Spinal cord (tissue), 10 donors: Measurements from ENCODE around the gene DOCK1. TPM values are rescaled to one million over a fixed set of nuclear protein-coding genes. Genes with fewer than 3 reads are reported as not detected.

ENCODE experiments used
- DNase-seq, 6 donors: peaks; one replicate each; pipeline versions ENCODE4 v3.0.0 to v3.0.0-alpha.2; 2013 to 2015; ENCODE audit warnings: low spot score in 6 of 6, low read depth in 4 of 6
- H3K27ac ChIP-seq: one replicate; pipeline ENCODE4 v1.5.1; 2013; ENCODE audit warnings: low read depth, low read length, control low read depth
- H3K27me3 ChIP-seq: one replicate; pipeline ENCODE4 v1.6.1; 2013; ENCODE audit warnings: low read length; ENCODE audit not compliant: control insufficient read depth, insufficient read depth
- H3K36me3 ChIP-seq: one replicate; pipeline ENCODE4 v1.6.1; 2013; ENCODE audit warnings: low read length; ENCODE audit not compliant: control insufficient read depth, insufficient read depth
- H3K4me1 ChIP-seq: one replicate; pipeline ENCODE4 v1.6.1; 2013; ENCODE audit warnings: low read length; ENCODE audit not compliant: control insufficient read depth, insufficient read depth
- H3K4me3 ChIP-seq: one replicate; pipeline ENCODE4 v1.5.1; 2013; ENCODE audit warnings: low read depth, low read length, control low read depth
- H3K9me3 ChIP-seq: one replicate; pipeline ENCODE4 v1.6.1; 2013; ENCODE audit warnings: low read length; ENCODE audit not compliant: control insufficient read depth, insufficient read depth
- WGBS: methylation state at CpG from one replicate; pipeline ENCODE4 v1.1.5; 2013; ENCODE audit warnings: missing lambda C conversion rate; ENCODE audit not compliant: insufficient coverage; 5-methylcytosine and 5-hydroxymethylcytosine counted together
- polyA plus RNA-seq, 2 donors: library from polyadenylated mRNA; unstranded; fragments of 120-200 nt; gene quantifications; one replicate each; pipeline ENCODE4 v1.2.1, GENCODE V29; 2013; ENCODE audit not compliant: insufficient read length in 2 of 2
- total RNA-seq, 2 donors: library from RNA; depleted of rRNA in 1 of 2; stranded (reverse); fragments of 120-200 nt in 1 of 2; fragments of >200 nt in 1 of 2; gene quantifications; one replicate each; pipeline versions ENCODE4 v1.2.3 to v1.2.4, GENCODE V29; 2013 to 2014
- donor health status: healthy.

The DOCK1 gene
- total and polyA plus RNA-seq, 4 donors, result 31.3 to 74.1 (median 50.3) TPM

GRCh38 chr10:126956712-126957108 is 51.5 kb downstream of the DOCK1 start:
- H3K27me3 ChIP-seq, result no peaks in the 10 kb centered on the region
- H3K4me1 ChIP-seq, result peaks cover 28% of the 10 kb centered on the region
- no peaks in the 10 kb centered on the region for H3K9me3 ChIP-seq
- no peak overlapping the region for H3K27ac ChIP-seq
- DNase-seq, result no peak
- 81% methylated on average over 1 of the region's 4 CpGs for WGBS
- H3K36me3 ChIP-seq, result no peaks in the 10 kb centered on the region
- H3K4me3 ChIP-seq, result no peak overlapping the region

- no peaks in the 10 kb centered on the region for H3K36me3 ChIP-seq
- H3K27me3 ChIP-seq, result no peaks in the 10 kb centered on the region
- H3K4me3 ChIP-seq, result no peak overlapping the region
- no peak for DNase-seq
- no peaks in the 10 kb centered on the region for H3K9me3 ChIP-seq
- H3K27ac ChIP-seq, result no peak overlapping the region
- H3K4me1 ChIP-seq, result peaks cover 28% of the 10 kb centered on the region
- 93% methylated on average over 6 of the region's 8 CpGs for WGBS
Observed at GRCh38 chr10:126957111-126957510, 51.9 kb downstream of the DOCK1 start.

DNA sequence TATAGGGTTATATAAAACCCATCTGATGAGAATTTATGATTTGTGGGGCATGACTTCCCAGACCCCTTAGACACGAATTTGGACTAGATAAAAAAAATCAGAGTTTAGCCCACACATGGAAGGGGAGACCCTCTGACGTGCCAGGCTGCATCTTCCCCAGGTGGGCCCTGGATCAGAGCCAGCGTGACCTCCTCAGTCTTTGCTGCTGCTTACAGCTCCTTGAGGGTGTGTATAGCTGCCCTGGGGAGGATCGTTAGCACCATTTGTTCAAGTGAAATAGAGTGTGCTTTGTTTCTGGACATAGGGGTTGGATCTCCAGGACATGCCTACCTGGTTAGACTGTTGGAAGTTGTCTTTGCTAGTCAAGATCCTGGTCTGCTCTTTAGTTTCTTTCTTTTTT is 54.2 kb downstream of the DOCK1 start:
- H3K4me1 ChIP-seq, result peaks cover 25% of the 10 kb centered on the region
- H3K9me3 ChIP-seq, result no peaks in the 10 kb centered on the region
- H3K36me3 ChIP-seq, result no peaks in the 10 kb centered on the region
- no peak overlapping the region for H3K27ac ChIP-seq
- H3K4me3 ChIP-seq, result no peak overlapping the region
- 90% methylated on average over 4 of the region's 4 CpGs for WGBS
- no peaks in the 10 kb centered on the region for H3K27me3 ChIP-seq
- DNase-seq, result no peak

DNA sequence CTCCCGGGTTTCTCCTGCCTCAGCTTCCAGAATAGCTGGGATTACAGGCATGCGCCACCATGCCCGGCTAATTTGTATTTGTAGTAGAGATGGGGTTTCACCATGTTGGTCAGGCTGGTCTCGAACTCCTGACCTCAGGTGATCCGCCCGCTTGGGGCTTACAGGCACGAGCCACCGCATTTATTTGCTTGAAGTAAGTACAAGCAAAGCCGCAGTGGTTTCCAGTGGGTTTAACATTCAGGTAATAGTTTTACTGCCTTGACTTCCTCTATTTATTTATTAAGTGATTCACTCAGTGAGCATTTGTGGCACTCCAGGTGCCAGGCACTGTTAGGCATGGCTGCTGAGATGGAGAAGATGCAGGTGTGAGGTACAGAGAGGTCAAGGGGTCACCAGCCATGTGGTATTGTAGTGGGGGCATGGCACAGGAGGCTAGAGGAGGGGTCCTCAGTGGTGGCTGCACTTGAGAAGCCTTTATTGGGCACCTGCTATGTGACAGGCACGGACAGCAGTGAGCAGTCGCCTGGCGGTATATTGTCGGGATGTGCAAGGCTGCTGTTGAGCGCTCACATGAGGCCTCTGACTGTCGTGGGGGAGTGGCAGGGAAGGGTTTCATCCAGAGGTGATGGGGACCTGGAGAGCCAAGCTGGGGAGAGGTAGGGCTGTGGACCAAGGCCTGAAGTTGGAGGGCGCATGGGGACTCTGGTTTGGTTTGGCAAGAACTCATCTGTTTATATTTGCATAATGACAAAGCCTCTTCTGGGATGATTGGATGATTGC is 54.9 kb downstream of the DOCK1 start:
- 98% methylated on average over 10 of the region's 16 CpGs for WGBS
- no peak for DNase-seq
- H3K27ac ChIP-seq, result no peak overlapping the region

DNA sequence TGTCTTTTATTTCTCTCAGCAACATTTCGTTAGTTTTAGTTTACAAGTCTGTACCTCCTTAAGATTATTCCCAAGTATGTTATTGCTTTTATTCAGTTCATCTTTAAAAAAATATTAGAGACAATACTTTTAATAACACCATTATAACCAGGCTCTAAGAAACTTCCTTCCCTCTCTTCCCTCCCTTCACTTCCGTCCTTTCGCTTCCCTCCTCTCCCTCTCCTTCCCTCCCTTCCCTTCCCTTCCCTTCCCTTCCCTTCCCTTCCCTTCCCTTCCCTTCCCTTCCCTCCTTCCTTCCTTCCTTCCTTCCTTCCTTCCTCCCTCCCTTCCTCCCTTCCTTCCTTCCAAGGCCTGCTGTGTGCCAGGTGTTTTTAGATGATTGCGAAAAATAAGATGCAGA is 58.1 kb downstream of the DOCK1 start:
- DNase-seq, result no peak
- no peak overlapping the region for H3K4me3 ChIP-seq
- no peaks in the 10 kb centered on the region for H3K36me3 ChIP-seq
- no peaks in the 10 kb centered on the region for H3K27me3 ChIP-seq
- peaks cover 9% of the 10 kb centered on the region for H3K4me1 ChIP-seq
- H3K27ac ChIP-seq, result no peak overlapping the region
- no peaks in the 10 kb centered on the region for H3K9me3 ChIP-seq
- 100% methylated on average over 1 of the region's 4 CpGs for WGBS

More for the DNA sequence above, 54.9 kb downstream of the DOCK1 start:
- Histone ChIP-seq H3K36me3 (no peaks in the 10 kb centered on the region), H3K9me3 (no peaks in the 10 kb centered on the region), H3K27me3 (no peaks in the 10 kb centered on the region), H3K4me1 (peaks cover 27% of the 10 kb centered on the region), H3K4me3 (no peak overlapping the region)

DNA sequence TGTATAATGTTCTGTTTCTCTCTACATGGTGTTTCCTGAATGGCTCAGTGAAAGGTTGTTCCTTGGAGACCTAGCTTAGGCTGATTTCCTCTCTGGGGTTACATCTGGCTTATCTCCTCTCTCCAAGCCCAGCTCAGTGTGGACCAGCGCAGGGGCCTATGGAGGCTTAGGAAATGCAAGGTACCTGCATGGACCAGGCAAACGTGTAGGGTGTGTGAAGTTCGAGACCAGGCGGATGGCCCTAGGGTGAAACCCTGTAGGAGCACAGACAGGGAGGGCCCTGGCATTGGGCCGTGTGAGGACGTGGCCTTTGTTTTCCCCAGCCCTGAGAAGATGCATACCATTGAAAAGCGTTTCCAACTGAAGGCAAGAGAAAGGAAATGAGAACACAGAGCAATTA is 59.0 kb downstream of the DOCK1 start:
- no peaks in the 10 kb centered on the region for H3K36me3 ChIP-seq
- WGBS, result 61% methylated on average over 6 of the region's 7 CpGs
- H3K9me3 ChIP-seq, result no peaks in the 10 kb centered on the region
- H3K4me1 ChIP-seq, result peaks cover 9% of the 10 kb centered on the region
- no peak overlapping the region for H3K4me3 ChIP-seq
- no peaks in the 10 kb centered on the region for H3K27me3 ChIP-seq
- H3K27ac ChIP-seq, result no peak overlapping the region
- no peak for DNase-seq

DNA sequence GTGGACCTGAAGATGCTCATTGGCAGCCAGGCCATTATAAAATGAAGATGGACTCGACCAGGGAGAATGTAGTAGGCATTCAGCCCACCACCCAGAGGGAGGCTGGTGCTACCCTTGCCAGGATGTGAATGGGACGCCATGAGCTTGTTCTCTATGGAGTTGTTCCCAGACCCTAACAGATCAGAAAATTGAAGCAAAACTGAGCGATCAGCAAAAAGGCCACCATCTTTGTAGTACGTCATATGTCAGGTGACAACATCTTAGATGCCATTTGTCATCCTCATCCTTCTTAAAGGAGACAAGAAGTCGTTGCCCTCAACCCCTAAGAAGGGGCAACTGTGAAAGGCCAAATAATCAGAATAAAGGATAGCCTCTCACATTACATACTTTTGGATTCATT is 61.7 kb downstream of the DOCK1 start:
- Histone ChIP-seq H3K27ac (no peak overlapping the region), H3K36me3 (peaks cover 3% of the 10 kb centered on the region), H3K27me3 (no peaks in the 10 kb centered on the region), H3K9me3 (no peaks in the 10 kb centered on the region), H3K4me3 (no peak overlapping the region), H3K4me1 (peaks cover 7% of the 10 kb centered on the region)
- WGBS, result 94% methylated on average over 5 of the region's 5 CpGs
- DNase-seq, result no peak

DNA sequence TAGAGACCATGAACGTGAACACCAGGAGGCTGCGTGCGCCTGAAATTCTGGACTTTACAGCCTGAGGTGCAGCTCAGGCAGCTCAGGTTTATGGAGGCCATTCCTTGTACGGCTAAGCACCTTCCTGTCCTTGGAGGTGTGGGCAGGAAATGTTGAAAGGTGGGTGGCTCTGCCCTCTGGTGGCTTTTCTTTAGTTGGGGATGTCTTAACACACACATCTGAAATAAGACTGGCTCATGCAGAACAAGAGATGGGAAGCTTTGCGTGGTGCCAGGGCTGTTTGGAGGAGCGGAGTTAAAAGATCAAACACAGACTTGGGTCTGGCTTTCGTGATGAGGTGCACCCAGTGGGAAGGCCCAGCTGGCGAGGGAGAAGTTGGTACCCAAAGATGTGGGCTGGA is 64.1 kb downstream of the DOCK1 start:
- DNase-seq, result peak in 1 of 6 donors; percentile 42
- Histone ChIP-seq H3K4me3 (no peak overlapping the region), H3K27me3 (no peaks in the 10 kb centered on the region), H3K27ac (no peak overlapping the region), H3K9me3 (no peaks in the 10 kb centered on the region), H3K36me3 (peaks cover 3% of the 10 kb centered on the region), H3K4me1 (peaks cover 4% of the 10 kb centered on the region)
- WGBS, result 90% methylated on average over 7 of the region's 8 CpGs

DNA sequence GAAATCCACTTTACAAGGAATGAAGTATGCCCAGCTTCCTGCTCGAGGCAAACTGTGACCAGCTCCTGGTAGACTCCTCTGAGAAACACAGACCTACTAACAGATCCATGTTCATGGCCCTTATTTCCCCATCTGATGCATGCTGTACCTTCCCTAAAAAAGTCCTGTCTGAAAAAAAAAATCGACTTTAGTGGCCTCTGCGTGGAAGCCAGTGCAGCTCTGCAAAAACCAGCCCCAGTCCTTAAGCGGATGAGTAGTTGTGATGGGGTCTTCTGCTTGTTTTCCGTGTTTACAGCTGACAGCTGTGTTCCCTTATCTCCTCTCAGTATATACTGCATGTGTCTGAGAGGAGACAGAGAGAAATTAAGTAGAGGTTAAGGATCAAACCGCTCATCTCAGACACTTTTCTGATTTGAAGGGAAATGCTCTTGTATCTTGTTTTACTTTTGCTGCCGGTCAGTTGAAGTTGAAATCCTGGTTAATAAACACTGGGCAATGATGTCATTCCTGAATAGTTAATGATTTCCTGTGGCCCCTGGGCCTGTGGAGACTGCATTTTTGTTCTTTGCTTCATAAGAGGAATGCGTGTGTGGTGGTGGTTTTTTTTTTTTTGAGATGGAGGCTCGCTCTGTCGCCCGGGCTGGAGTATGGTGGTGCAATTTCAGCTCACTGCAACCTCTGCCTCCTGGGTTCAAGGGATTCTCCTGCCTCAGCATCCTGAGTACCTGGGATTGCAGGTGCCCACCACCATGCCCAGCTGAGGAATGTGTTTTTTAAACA is 67.6 kb downstream of the DOCK1 start:
- H3K27me3 ChIP-seq, result no peaks in the 10 kb centered on the region
- no peak overlapping the region for H3K27ac ChIP-seq
- peaks cover 4% of the 10 kb centered on the region for H3K4me1 ChIP-seq
- no peak for DNase-seq
- H3K9me3 ChIP-seq, result no peaks in the 10 kb centered on the region
- WGBS, result 67% methylated on average over 6 of the region's 11 CpGs
- no peak overlapping the region for H3K4me3 ChIP-seq
- peaks cover 3% of the 10 kb centered on the region for H3K36me3 ChIP-seq

DNA sequence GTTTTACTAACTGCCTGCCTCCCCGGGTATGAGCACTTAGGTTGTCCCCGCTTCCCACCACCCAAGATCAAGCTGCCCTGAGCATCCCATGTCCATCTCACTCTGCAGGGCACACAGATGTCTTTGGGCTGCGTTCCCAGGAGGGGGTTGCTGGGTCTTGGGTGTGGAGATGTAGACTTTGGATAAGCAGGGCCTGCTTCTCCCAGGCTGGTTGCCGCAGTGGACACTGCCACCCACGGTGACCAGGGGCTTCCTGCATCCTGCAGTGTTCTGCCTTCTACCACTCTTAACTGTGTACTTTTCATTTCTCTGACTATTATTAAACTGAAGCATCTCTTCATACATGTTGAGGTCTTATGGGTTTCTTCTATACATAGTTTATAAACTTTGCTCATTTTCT is 70.0 kb downstream of the DOCK1 start:
- Histone ChIP-seq H3K27ac (no peak overlapping the region), H3K9me3 (no peaks in the 10 kb centered on the region), H3K4me1 (peaks cover 4% of the 10 kb centered on the region), H3K36me3 (peaks cover 3% of the 10 kb centered on the region), H3K4me3 (no peak overlapping the region), H3K27me3 (no peaks in the 10 kb centered on the region)
- DNase-seq, result no peak
- WGBS, result 71% methylated on average over 1 of the region's 5 CpGs
